Measurements from ENCODE around the gene CES5A.
"Not testable (repeated sequence)": the region's sequence is repeated elsewhere in the genome, so short reads cannot be mapped to it uniquely, and the experiment has no call there.

CES5A gene

DNA sequence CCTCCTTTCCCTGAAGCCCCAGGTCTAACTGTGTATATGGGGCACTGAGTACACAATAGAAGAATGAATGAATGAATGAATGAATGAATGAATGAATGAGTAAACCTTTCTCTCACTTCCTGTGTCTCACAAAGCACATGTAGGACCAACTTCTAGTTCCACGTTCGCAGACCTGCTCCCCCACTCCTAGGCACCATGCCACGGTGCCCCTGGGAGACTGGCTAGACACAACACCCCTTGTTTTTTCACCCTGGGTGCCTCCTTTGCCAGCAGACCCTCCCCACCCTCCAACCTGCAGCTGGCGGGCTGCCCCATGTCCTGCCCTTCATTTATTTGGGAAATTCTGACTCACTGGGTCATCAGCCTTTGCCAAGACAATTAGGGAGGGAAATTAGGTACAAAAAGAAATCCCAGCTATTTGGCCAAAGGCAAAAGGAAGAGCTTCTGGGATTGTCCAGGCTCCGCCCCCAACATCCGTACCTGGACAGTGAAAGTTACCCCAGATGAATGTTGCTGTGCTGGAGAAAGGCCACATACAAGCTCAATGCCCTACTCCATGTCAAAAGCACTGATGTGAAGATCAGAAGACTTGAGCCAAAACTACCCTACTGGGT lies 50.0 kb downstream of the CES5A start:
- DNase-seq = no peak

- no peak for DNase-seq
Observed at GRCh38 chr16:55824473-55825000, 50.6 kb downstream of the CES5A start.

DNA sequence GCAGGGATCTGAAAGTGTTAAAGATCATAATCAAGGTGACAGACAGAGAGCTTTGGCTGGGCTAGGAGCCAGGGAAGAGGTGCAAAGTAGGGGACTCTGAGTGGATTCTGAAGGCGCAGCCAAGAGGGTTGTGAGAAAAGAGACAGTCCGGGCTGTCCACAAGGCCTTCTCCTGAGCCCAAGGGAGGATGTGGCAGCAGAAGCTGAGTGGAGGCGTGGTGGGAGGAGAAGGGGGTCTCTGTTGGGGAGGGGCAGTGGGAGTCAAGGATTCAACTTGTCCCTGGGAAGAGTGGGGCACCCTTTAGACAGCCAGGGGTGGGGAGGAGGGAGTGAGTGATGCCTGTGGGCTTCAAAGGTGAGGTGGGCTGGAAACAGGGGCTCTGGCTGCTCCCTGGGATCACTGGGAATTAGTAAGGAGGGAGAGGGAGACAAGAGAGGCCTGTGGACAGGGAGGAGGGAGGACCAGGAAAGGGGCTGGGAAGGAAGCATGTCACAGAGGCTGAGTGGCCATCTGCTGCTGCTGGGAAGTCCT lies 52.8 kb downstream of the CES5A start:
- no peak for DNase-seq

GRCh38 chr16:55821210-55821609 lies 54.0 kb downstream of the CES5A start:
- no peak for DNase-seq

DNA sequence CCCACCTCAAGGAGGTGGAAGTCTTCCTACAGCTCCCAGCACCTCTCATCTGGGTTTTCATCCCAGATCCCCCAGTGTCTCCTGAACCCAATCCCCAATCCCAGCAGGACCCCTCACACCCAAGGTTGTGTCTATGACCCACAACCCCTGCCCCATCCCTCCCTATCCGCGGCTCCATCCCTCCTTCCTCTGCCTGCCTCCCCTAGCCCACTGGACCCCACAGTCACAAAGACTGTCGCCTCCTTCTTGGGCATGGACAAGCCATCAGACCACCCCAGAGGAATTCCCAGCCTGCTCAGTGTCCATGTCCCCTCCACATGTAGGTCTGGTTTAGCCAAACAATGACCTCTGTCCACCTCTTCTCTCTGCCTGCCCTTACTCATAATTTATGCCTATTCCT lies 54.6 kb downstream of the CES5A start:
- no peak for DNase-seq

DNA sequence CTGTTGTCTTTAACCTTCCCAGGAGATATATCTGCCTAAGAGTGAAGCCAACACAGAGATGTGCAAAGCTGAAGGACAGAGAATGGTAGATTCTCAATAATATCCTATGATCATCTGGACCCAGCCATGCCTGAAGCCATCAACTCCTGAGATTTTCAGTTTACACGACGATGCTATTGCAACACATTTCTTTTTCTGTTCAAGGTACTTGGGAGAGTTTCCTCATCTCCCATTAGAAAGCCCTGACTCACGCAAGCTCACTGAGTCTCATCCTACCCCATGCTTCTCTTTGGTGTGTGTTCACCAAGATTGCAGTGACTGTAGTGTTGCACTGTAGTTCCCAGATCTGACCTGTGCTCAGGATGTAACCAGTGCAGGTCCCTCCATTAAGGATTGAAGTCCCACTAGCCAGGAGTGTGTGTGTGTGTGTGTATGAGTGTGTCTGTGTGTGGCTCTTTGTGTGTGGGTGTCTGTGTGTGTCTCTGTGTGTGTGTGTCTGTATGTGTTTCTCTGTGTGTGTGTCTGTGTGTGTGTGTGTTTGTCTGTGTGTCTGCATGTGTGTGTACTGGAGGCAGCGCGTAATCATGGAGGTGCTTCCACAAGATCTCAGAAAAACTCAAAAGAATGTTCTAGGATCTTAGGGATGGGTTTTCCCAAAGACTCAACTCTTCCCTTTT lies 57.8 kb downstream of the CES5A start:
- no peak for DNase-seq

- DNase-seq = not testable (repeated sequence)
Observed at GRCh38 chr16:55816222-55816621, 59.0 kb downstream of the CES5A start.

GRCh38 chr16:55815320-55815719 lies 59.9 kb downstream of the CES5A start:
- DNase-seq = no peak

DNA sequence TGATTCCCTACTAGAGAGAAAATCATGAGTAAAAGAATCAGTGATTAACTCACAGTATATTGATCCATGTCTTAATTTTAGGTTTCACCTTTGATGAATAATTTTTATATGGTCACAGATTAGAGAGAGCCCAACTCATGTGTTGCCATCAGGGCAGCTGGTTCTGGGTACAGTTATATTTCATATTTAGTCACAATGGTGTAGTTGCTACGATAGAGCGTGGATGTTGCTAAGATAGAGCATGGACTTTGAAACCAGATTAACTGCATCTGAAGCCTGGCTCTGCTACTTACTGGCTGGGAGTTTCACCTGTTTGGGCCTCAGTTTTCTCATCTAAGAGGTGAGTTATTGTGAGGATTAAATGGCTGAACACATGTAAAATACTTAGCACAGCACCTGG lies 61.0 kb downstream of the CES5A start:
- not testable (repeated sequence) for DNase-seq

GRCh38 chr16:55813730-55814129 lies 61.4 kb downstream of the CES5A start:
- DNase-seq = not testable (repeated sequence)

- no peak for DNase-seq
Observed at GRCh38 chr16:55812951-55813350, 62.2 kb downstream of the CES5A start.

DNA sequence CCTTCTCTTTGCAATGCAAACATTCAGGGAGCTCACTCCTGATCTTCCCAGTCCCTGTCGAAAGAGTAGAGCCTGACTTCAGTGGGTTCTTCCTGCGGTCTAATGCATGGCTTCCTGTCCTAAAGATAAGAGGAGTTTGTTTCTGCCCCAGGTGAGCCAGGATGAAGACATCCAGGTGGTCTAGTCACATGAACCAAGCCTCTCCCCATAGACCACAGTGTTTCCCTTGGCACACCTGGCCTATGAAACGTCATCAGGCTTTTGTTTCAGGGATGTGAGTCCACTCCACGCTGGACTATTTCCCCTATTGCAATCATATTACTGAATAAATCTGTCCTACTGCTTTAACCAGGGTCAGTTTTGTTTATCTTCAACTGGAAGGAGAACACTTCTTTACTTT lies 63.4 kb downstream of the CES5A start:
- no peak for DNase-seq

DNA sequence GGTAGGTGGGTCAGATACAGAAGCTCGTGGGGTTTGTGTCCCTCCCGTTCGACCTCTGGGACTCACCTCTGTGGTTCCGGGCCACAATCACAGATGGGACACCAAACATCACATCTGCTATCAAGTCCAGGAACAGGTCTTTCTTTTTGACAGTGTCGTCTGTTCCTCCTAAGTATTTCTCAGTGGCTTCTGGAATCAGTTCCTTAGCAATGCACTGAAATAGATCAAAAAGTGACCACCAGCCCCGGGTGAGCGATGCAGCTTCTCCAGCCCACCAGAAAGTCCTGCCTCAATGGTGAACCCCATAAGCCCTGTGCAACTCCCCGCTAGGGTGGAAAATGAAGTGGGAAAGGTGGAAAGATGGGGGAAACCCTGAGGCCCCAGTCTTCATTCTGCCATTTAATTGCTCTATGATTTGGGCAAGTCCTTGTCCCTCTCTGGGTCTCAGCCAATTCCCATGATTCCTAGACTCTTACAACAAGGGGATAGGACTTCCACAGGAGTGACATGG lies 64.7 kb downstream of the CES5A start:
- DNase-seq = no peak

GRCh38 chr16:55809851-55810250 lies 65.3 kb downstream of the CES5A start:
- DNase-seq = no peak

GRCh38 chr16:55809386-55809785 lies 65.8 kb downstream of the CES5A start:
- DNase-seq = no peak

GRCh38 chr16:55808286-55808685 lies 66.9 kb downstream of the CES5A start:
- not testable (repeated sequence) for DNase-seq

DNA sequence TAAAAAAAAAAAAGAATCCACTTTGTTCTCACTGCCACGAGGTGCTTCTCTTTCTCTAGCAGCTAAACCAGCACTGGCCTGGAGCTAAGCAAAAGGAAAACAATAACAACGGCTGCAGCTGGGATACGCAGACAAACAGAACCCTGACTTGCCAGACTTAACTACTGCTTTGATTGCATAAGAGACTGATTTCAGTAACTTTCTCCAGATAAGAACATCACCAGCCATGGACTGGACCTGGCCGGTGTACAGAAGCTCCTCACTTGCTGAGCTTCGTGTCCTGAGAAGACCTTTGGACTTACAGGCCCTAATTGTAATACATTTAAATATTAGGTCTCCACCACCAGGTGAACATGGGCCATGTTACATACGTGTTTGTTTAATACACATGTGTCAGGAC lies 70.1 kb downstream of the CES5A start:
- not testable (repeated sequence) for DNase-seq

- not testable (repeated sequence) for DNase-seq
Observed at GRCh38 chr16:55803681-55804080, 71.5 kb downstream of the CES5A start.

All from activated CD4-positive, alpha-beta T cell treated with anti-CD3 and anti-CD28 coated beads for 48 hours (primary cell).